Measurements from ENCODE around the gene C4orf46.

C4orf46 gene

DNA sequence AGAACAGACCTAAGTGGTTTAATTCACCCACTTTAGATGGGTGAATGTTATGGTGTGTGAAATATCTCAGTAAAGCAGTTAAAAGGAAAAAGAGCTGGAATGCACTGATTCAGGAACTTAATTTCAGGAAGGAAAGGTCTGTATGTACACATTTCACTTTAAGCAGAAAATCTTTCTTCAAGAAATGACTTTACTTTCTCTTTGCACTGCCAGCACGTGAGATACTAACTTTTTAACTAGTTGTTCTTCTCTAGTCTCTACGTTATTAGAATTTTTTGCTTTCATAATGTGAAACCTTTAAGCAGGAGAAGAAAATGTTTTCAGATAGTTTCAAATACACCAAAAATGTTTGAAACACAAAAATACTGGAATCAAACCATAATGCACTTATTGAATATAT lies 18.8 kb downstream of the C4orf46 start:
- no peak for DNase-seq (ENCODE audit: low read depth)

- DNase-seq (ENCODE audit: low read depth), result no peak
Measured at GRCh38 chr4:158649111-158649680, 22.5 kb downstream of the C4orf46 start.

DNA sequence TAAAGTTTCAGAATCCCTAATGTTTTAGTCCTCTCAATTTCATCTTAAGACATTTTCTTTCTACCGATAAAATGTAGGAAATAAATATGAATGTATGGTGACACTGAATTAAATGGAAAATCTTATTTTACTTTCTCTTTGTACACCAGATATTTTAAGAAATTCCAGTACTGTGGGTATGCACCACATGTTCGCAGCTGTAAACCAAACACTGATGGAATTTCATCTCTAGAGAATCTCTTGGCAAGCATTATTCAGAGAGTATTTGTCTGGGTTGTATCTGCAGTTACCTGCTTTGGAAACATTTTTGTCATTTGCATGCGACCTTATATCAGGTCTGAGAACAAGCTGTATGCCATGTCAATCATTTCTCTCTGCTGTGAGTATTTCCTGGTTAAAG lies 26.9 kb downstream of the C4orf46 start:
- no peak for DNase-seq (ENCODE audit: low read depth)

DNA sequence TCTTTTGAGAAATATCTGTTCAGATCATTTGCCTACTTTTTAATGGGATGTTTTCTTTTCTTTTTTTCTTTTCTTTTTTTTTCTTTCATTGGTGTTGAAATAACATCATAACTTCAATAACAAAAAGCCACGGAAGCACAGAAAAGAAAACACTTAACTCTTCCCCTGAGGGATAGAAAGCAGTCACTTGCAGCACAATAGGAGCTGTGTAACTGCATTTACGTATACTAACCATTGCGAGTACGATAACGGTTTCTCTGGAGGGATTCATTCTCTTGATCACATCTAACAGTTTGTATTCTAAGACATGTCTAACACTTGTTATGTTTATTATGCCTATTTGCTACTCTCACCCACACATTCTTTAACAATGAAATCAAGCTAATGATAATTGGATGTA lies 27.3 kb downstream of the C4orf46 start:
- DNase-seq (ENCODE audit: low read depth), result no peak

- DNase-seq (ENCODE audit: low read depth), result no peak
Measured at GRCh38 chr4:158636619-158637018, 35.1 kb downstream of the C4orf46 start.

DNA sequence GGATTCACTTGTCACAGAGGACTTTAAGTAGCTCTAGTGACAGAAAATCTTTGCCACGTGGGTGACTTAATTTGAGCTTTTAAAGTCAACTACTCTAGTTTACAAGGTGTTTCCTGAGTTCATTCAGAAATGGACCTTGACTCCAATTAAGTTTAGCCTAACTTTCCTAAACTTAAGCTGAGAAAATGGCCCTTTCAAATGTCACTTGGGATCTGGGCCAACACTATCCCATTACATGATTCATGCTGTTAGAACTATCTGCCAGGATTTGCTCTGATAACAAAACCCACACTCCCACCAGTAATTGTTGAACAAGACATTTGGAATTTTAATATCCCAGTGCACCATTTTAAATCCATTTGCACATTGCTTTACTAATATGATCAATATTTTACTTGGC lies 40.8 kb downstream of the C4orf46 start:
- DNase-seq (ENCODE audit: low read depth), result no peak

DNA sequence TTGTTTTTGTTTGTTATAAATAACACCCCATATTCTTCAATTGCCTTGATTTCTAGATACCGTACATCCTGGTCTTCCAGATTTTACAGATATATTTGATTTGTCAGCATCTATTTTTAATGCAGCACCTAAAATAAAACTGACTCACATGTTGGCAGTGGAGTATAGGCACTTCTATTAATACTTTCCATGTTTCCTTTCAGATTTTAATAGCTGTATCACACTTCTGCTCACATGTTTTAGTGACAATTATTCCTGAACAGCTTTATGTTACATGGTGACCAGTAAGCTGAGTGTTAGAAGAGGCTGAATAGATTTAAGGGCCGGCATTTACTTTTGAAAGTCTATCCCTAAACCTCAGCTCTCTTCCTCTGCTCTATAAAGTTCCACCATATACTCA lies 46.1 kb downstream of the C4orf46 start:
- no peak for DNase-seq (ENCODE audit: low read depth)

DNA sequence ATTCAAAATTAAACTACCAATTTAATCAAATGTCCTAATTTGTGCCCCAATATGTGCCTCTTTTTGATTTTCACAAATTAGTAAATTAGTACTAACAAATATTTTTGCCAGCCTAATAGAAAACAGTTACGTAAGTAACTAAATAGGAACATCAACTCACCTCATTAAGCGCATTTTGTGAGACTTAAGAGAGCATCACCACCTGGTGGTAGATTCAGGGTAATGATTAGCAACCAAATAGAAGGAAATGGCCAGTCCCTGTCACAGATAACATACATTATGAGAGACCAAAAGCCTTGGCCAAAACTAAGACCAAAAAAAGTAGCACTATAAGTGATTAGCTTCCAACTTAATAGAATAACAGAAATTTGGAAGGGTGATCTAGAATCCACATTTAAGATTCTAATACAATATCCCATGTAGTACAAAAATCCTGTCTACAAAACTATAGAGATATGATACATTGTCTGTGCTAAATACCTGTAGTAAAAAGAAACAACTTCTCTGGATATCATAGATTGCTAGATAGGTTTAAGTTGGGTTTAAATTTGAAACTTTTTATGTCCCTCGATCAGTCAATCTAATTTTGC lies 46.7 kb downstream of the C4orf46 start:
- no peak for DNase-seq (ENCODE audit: low read depth)

- no peak for DNase-seq (ENCODE audit: low read depth)
Measured at GRCh38 chr4:158622251-158622650, 49.4 kb downstream of the C4orf46 start.

DNA sequence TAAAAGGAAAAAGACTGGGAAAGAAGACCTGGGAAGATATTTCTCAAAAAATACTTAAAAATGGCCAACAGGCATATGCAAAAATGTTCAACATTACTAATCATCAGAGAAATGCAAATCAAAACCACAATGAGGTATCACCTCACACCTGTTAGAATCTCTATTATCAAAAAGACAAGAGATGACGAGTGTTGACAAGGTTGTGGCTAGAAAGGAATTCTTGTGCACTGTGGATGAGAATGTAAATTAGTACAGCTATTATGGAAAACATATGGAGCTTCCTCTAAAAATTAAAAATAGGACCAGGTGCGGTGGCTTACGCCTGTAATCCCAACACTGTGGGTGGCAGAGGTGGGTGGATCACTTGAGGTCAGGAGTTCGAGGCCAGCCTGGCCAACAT lies 50.0 kb downstream of the C4orf46 start:
- DNase-seq (ENCODE audit: low read depth), result no peak

- no peak for DNase-seq (ENCODE audit: low read depth)
Measured at GRCh38 chr4:158617956-158618355, 53.7 kb downstream of the C4orf46 start.
